Hepatic stellate cell (primary cell): ENCODE data around the gene FOXA2.
"Not testable (repeated sequence)": the region's sequence is repeated elsewhere in the genome, so short reads cannot be mapped to it uniquely, and the experiment has no call there.

Experiments
- DNase-seq: peaks from one replicate; pipeline ENCODE4 v3.0.0; 2011; ENCODE audit warnings: low spot score

FOXA2 gene

DNA sequence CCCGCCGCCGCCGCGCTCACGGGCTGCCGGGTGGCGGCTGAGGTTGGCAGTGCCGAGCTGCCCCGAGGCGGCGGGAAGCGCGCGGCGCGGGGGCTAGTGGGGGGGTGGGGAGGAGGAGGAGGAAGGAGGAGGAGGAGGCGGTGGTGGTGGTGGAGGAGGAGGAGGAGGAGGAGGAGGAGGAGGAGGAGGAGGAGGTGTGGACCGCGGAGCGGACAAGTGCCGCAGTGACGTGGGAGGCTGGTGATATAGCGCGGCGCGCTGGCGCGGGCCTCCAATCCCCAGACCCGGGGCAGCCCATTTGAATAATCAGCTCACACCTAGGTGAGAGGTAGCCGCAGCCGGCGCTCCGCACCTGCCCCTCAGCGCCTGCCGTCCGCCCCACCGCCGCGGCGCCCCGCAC, at the start of gene FOXA2:
FOXA2 (minus strand) TSS at position 51 of the 400 bp plus-strand sequence. CDS start 294 bp downstream, outside the sequence.
- no peak for DNase-seq

DNA sequence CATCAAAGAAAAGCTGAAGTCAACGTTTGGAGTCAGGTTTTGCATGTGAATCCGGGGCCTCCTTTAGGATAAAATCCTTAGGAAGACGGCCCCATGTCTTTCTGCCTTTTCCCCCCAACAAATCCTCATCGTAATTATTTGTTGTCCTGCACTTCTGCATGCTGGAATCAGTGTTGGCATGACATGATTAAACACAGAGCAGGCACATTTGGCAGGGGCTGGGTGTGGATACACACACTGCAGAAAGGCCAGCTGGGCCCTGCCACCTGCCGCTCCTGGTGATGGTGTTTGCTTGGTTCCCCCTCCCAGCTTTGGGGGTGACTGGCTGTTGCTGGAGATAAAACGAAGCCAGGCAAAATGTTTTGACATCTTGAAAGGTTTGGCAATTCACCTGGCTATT, 46.3 kb upstream of the FOXA2 start:
- DNase-seq: no peak

GRCh38 chr20:22629927-22630326, 45.6 kb upstream of the FOXA2 start:
- no peak for DNase-seq

DNA sequence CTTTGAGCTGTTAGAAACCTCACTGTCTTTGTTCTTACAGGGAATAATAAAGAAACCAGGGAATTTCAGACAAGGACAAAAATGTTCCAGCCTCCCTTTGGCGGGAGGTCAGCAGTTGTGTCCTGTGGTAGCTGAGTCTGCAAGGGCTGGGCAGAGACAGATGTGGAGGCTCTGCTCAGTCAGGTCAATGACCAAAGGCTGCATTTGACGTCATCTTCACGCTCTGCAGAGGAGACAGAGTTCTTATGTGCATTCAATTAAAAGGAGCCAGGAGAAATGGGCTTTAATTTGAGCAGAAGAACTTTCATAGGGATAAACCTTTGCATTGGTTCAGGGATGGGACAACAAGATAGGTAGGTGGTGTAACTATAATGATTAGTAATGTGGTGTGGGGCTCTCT, 45.1 kb upstream of the FOXA2 start:
- no peak for DNase-seq

- DNase-seq: no peak
These were observed 42.1 kb upstream of the FOXA2 start for GRCh38 chr20:22626496-22626895.

DNA sequence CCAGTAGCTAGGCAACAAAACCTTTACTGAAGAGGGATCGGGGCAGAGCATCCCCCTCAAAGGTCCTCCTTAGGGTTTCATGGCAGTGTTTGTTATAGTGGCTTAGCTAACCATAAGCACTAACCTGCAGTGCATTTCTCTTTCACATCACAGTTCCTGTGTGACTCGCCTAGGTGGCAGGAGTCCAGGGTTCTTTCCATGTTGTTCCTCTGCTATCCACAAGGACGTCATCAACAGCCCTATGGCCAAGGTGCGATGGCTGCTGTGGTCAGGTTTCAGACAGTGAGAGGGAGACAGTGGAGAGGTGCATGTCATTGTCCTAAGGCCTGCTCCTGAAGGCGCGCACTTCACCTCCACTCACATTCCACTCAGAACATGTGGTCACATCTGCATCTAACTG, 38.8 kb upstream of the FOXA2 start:
- DNase-seq: no peak

DNA sequence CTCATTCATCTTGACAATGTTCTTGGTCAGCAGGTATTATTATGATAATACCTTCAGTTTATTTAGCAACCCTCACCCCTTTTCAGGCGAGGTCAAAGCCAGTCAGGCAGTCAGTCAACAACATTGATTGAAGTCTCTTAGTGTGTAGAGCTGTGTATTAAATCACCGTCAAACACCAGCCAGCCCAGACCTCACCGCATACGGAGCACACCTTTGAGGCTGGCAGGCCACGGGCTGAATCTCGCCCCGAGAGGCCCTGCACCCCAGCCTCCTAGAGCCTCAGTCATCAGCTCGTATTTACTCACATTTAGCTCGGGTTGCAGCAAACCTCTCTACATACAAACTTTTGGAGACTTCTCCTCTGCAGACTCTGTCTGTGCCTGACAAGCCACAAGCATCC, 36.0 kb upstream of the FOXA2 start:
- DNase-seq: no peak

DNA sequence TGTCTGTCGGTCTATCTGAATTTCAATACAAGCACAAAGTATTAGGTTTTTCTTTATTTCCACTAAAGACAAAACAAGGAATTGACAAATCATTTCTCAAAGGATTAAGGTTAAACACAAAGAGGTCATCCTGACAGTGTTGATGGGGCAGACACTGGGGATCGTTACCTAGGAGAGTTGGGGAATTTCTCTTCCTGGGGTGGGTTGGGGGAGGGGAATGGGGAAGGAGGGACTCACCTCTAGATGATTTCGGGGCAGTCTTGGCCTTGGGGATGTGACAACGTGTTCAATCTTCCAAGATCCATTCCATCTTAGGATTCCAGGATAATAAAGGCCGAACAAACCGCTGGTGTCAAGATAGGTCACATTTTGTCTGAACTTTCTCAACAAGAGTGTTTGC, 35.4 kb upstream of the FOXA2 start:
- no peak for DNase-seq

DNA sequence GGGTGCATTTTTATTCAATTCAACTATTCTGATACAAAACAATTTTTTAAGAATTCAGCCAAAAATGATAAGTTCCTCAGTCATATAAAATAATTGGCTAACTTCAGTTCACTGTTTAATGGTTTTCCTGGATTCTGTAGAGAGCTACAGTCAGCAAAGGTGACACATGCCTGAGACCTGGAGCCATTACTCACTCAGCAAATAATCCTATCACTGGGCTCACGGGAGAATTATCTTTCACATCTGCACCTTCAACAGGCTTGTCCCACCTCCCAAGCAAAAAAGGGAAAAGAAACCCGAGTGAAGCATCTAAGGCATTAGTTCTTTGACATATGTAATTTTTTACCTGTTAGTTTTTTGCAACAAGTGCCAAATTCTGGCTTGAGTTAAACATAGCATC, 34.9 kb upstream of the FOXA2 start:
- DNase-seq: no peak

DNA sequence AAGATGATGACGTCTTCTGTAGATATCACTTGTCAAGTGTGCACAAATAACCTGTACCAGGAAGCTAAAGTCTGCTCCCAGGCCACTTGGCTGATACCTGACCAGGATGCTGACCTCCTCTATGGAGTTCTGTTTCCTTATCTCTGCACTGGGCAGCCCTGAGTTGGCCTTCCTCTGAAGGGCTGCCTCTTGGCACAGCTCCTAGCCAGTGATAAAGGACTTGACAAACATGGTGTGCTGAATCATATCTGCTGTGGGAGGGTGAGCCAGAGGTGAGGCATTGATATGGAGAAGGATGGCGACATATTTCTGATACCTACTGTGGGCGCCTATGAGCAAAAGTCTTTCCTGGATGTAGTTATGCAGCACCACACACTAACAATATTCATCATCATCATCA, 32.8 kb upstream of the FOXA2 start:
- no peak for DNase-seq

- DNase-seq: no peak
These were observed 32.2 kb upstream of the FOXA2 start for GRCh38 chr20:22616551-22616950.

- DNase-seq: no peak
These were observed 31.1 kb upstream of the FOXA2 start for GRCh38 chr20:22615425-22615824.

DNA sequence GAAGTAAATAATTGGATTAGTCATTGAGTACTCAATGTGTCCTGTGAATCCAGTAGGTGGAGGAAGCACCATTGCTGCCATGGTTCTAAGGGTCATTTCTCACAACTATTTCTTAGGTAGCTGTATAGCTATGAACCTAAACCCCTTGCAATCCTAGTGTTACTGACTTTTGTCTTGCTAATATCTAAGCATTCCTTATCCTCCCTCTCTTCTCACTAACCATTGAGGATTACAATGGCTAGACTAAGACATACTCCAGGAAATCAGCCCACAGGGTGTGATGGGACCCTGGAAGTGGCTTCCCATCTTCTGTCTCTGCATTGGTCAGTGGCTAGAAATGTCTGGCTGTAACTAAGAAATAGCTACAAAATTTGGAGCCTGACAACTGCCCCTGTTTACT, 27.3 kb upstream of the FOXA2 start:
- DNase-seq: no peak

GRCh38 chr20:22607695-22608094, 23.3 kb upstream of the FOXA2 start:
- DNase-seq: no peak

- no peak for DNase-seq
These were observed 20.4 kb upstream of the FOXA2 start for GRCh38 chr20:22604815-22605214.

DNA sequence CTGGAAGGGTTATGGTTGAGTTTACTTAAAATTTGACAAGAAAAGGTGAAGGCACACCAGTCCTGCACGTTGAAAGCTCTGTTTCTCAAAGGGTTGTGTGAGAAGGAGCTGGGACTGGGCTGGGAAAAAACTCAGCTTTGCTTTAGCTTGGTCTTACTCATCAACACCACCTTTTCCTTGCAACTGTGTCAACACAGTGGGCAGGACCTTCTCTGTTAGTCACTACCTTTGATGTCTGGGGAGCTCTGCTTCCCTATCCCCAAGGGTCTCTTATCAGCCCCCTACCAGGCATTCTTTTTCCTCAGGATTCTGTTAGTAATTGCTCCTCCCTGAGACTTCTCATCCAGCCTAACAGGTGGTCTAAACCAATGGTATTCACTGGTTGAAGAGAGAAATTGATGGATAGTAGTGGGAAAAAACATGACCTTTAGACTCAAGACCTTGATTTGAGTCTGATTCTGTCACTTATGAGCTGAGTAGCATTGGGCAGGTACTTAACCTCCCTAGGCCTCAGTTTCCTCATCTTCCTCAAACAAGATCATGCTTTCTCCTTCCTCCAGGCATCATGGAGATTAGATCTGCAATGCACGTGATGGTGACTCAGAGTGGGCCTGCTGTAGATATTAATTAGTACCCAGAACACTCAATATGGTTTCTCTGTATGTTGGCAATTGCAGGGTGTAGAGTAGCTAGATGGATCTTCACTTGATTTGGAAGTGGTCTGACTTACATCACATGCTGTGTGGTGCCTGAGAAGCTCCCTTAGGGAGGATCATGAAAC, 17.2 kb upstream of the FOXA2 start:
- no peak for DNase-seq

DNA sequence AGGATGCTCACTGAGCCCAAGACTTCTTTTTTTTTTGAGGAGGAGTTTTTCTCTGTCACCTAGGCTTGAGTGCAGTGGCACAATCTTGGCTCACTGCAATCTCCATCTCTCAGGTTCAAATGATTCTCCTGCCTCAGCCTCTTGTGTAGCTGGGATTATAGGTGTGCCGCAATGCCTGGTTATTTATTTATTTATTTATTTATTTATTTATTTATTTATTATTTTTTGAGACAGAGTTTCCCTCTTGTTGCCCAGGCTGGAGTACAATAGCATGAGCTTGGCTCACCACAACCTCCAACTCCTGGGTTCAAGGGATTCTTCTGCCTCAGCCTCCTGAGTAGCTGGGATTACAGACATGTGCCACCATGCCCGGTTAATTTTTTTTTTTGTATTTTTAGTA, 14.9 kb upstream of the FOXA2 start:
- not testable (repeated sequence) for DNase-seq

GRCh38 chr20:22597303-22597702, 12.9 kb upstream of the FOXA2 start:
- no peak for DNase-seq

DNA sequence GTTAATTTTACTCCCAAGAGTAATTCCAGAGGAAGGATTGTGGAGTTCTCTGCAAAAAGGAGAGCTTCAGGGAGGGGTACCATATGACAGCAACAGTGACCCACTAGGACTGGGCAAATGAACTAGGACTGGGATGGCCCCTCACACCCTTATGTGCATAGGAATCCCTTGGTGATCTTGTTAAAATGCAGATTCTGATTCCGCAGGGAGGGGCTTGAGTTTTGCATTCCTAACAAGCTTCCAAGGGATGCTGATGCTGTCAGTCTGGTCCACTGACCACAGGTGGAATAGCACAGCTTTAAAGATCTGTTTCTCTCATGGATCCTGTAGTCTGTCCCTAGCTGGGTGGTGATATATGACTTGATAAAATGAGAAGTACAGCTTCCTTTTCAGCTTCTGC, 6.3 kb upstream of the FOXA2 start:
- no peak for DNase-seq

DNA sequence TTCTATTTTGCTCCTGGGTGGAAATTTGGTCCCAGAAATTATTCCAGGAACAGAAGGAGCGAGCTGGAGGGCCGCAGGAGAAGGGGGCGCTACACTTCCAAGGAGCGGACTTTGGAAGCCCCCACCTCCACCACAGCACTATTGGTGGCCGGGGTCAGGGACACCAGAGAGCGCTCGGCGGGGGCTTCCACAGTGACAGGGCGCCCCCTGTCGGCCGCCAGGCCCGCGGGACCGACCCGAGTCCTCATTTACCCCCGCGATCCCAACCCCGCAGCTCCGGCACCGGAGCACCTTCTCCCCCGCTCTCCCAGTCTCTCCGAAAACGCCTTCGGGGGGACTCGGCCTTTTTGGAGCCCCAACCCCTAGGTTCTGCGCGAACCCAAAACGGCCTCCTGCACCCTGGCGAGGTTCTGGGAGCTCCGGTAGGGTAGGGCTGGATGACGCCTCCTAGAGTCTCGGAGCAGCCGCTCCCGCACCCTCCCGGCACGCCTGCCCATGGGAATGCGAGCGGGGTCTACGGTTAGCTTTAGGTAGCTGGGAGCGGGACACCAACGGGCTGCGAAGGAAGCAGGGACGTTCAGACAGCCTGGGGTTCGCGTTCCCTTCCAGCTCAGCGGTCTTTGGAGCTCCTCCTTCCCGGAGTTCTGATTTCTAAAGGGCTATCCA, 2.4 kb upstream of the FOXA2 start:
- no peak for DNase-seq

DNA sequence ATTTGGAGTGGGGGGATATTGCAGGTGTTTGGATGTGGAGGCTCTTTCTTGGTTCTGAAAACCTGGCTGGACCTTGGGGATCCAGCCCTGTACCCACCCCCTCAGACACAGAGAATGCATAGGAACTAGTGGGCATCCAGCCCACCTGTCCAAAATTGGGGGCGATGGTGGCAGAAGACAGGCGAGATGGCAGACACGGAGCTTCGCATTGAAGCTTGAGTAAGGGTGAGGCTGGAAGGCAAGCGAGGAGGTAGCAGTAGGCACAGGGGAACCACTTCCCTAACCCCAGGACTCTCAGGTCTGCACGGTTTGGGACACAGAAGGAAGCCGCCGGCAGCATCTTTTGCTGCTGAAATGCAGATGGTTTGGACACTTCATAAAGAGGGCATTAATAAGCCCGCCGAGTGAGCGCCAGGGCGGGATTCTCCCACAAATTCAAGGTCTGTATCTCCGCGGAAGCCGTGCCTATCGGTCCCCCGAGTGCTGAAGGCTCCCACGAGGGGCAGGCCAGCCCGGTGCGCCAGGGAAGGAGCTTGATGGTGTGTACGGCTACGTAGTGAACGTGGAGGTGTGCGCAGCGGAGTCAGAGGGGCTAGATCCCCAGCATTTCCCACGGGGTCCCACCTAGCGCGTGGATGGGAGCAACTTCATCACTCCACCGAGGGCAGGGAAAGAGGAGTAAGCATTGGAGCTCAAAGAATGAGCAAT, 1.6 kb upstream of the FOXA2 start:
- DNase-seq: no peak

GRCh38 chr20:22584922-22585785, 782 bp upstream of the FOXA2 start:
- DNase-seq: no peak
